Kidney capillary endothelial cell (primary cell): ENCODE measurements around the gene AGA.

Experiments
- DNase-seq: peaks from one replicate; pipeline ENCODE4 v3.0.0-alpha.2; 2018; ENCODE audit warnings: low spot score

AGA gene

GRCh38 chr4:177447417-177448004 lies 5.3 kb upstream of the AGA start:
- DNase-seq, result no peak

DNA sequence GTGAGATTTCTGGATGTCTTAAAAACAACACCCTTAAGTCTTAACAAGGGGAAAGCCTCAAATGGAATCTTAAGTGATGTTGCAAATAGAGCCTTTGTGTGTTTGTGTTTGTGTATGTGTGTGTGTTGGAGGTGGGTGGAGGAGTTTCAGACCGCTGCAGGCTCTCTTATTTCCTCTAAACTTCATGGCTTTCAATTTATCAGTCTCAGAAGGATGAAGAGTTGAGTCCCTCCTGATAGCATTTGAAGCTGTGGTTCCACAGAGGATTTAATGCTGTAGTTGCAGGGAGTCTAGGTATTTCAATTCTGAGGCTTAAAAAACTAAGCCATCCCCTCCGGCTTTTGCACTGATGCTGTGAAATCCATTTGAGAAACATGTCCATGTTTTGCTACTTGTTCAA lies 4.3 kb upstream of the AGA start:
- DNase-seq, result no peak

GRCh38 chr4:177444911-177445736 lies 2.9 kb upstream of the AGA start:
- no peak for DNase-seq

GRCh38 chr4:177441061-177441802 lies 1.0 kb downstream of the AGA start:
- no peak for DNase-seq

GRCh38 chr4:177436456-177436855 lies 5.8 kb downstream of the AGA start:
- no peak for DNase-seq

- no peak for DNase-seq
Measured at GRCh38 chr4:177434667-177435066, 7.6 kb downstream of the AGA start.

DNA sequence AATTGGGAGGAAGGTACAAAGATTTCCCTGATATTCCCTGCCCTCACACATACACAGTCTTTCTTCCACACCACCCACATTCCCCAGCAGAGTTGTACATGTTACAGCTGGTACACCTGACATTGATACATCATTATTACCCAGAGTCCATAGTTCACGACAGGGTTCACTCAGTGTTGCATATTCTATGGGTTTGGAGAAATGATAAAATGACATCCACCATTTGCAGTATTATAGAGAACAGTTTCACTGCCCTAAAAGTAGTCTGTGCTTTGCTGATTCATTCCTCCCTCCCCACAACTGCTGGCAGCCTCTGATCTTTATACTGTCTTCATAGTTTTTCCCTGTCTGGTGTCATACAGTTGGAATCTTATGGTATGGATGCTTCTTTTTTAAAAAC lies 15.0 kb downstream of the AGA start:
- no peak for DNase-seq

- DNase-seq, result no peak
Measured at GRCh38 chr4:177419434-177419833, 22.8 kb downstream of the AGA start.

GRCh38 chr4:177413656-177414055 lies 28.6 kb downstream of the AGA start:
- DNase-seq, result no peak

- no peak for DNase-seq
Measured at GRCh38 chr4:177413076-177413475, 29.2 kb downstream of the AGA start.

DNA sequence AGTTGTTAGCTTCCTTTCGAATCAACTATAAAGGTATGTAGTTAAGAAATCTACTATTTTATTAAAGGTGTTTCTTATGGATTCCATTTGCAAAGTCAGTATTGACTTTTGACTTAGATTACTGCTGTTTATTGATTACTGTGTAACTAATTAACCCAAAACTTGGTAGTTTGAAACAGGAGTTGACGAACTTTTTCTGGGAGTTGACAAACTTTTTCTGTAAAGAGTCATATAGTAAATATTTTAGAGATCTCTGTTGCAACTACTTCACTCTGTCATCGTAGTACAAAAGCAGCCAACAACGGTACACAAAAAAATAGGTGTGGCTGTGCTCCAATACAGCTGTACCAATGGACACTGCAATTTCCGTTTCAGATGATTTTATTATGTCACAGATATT lies 30.2 kb downstream of the AGA start:
- DNase-seq, result no peak

- no peak for DNase-seq
Measured at GRCh38 chr4:177410566-177410965, 31.7 kb downstream of the AGA start.

DNA sequence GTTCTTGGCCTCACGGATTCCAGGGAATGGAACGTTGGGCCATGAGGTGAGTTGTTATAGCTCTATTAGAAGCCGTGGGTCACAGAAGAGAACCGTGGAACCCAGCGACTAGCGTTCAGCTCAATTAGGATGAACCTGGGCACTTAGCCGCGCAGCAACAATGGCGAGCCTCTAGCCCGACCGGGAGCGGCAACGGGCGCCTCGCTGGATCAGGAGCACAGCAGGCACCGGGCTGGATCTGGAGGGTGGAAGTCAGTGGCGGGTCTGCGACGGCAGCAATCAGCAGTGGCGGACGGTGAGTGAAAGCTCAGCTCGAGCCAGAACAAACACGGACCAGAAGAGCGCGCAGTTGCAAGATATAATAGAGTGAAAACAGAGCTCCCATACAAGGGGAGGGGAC lies 34.2 kb downstream of the AGA start:
- DNase-seq, result no peak

DNA sequence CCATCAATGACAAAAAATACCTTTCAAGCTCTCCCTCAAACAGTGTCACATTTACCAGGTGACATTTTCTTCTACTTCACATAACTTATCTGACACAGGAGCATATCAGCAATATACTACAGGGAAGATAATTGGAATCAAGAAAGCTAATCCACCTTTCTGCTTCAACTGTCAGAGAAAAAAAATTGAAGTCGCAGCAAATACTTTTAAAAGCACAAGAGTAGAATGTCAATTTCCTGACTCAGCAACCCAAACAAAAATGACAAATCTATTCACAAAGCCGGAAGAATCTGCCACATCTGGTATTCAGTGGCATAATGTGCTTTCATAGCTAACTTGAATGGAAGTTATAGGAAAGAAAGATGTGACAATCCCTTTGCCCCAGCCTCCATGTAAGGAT lies 36.7 kb downstream of the AGA start:
- no peak for DNase-seq

GRCh38 chr4:177404986-177405385 lies 37.3 kb downstream of the AGA start:
- DNase-seq, result no peak

- no peak for DNase-seq
Measured at GRCh38 chr4:177404342-177404741, 37.9 kb downstream of the AGA start.

- no peak for DNase-seq
Measured at GRCh38 chr4:177403746-177404145, 38.5 kb downstream of the AGA start.

DNA sequence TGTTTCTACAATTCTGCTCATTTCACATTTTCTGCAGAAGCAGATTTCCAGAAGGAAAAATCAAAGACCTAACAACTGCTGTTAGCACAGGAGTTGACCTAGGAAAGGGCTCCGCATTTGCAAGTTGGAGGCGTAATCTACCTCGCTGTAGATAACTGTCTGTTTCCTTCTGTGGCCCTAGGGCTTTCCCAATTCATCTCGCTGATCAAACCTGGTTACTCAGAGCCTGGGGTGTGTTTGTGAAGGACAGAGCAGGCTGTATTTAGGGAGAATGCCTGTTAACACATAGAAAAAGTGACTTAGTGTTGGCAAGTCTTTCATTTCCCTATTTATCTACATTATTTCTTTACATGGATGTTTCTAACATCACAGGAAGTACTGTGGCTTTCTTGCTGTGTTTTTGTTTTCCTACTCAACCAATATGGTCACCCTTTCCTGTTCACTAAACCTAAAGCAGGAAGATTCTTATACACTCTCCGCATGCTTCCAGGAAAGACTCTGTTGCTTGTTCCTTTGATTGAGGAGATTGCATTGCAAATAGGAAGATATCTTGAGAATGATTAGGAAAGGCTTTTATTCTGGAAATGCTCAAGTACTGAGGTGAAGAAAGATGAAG lies 40.5 kb downstream of the AGA start:
- DNase-seq, result no peak

DNA sequence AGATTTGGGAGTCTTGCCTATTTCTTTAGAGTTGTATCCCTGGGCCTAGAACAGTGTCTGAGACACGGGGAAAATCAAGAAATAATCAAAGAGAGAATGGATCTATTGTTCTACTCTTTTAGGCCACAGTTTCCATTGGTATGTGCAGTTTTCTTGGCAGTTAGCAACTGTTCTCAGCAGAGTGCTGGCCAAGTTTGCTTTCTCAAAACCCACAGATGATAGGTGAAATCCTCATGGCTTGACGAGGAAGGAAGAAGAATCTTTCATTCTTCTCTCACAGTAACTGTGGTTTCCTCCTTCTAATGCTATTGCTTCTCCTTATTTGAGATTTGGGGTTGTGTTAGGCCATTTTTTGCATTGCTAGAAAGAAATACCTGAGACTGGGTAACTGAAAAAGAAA lies 42.2 kb downstream of the AGA start:
- no peak for DNase-seq

- DNase-seq, result no peak
Measured at GRCh38 chr4:177396352-177396751, 45.9 kb downstream of the AGA start.

DNA sequence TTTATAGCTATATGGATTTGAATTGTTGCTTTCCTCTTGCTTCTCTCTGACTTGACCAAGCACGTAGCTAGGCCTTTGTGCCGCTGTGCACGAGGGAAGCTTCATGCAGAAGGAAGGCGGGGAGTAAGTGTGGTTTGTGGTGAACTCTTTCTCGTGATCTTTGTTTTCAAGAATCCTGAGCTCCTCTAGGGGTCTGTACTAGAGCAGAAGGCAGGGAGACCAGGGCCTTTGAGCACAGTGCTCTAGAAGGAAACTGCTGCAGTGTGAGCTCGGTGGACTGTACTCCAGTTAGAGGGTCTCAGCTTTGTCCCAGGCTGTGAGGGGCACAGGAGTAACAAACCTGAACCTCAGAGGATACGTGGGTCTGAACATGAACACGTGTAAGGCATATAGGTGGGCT lies 49.0 kb downstream of the AGA start:
- no peak for DNase-seq

- no peak for DNase-seq
Measured at GRCh38 chr4:177391953-177392352, 50.3 kb downstream of the AGA start.

GRCh38 chr4:177391287-177391686 lies 51.0 kb downstream of the AGA start:
- no peak for DNase-seq
